Bronchial epithelial cell (primary cell): ENCODE results near the gene EML4. TPM values are rescaled to one million over a fixed set of nuclear protein-coding genes. Genes with fewer than 3 reads are reported as not detected.
"Not testable (repeated sequence)": the region's sequence is repeated elsewhere in the genome, so short reads cannot be mapped to it uniquely, and the experiment has no call there.

Source experiments
- DNase-seq: peaks from one replicate; pipeline ENCODE4 v3.0.0-alpha.2; 2010; ENCODE audit warnings: low read depth
- FAIRE-seq: peaks from 2 replicates; lab custom pipeline; 2011; peaks lifted over from hg19 to GRCh38; lab: Jason Lieb, UNC
- H3K27me3 ChIP-seq: 2 replicates; pipeline ENCODE4 v1.5.1; 2011; ENCODE audit warnings: low read length; ENCODE audit not compliant: control insufficient read depth, insufficient read depth
- H3K36me3 ChIP-seq: 2 replicates; pipeline ENCODE4 v1.5.1; 2011; ENCODE audit warnings: low read length; ENCODE audit not compliant: control insufficient read depth, insufficient read depth
- H3K4me3 ChIP-seq: 2 replicates; pipeline ENCODE4 v1.5.1; 2011; ENCODE audit warnings: mild to moderate bottlenecking, low read depth, low read length, control low read depth
- total RNA-seq: library from RNA; depleted of rRNA; stranded (reverse); fragments of >200 nt; gene quantifications from 2 replicates; pipeline ENCODE4 v1.2.1, GENCODE V29; 2014
- TF ChIP-seq, protein P1 (sequence below): IDR thresholded peaks from 2 replicates; pipeline ENCODE4 v1.5.1; 2011; ENCODE audit warnings: mild to moderate bottlenecking, moderate library complexity, low read length, control low read depth, inconsistent platforms; ENCODE audit not compliant: insufficient read depth, severe bottlenecking

The EML4 gene
- total RNA-seq, 1 donor from 2014 or later: 26.3 TPM

DNA sequence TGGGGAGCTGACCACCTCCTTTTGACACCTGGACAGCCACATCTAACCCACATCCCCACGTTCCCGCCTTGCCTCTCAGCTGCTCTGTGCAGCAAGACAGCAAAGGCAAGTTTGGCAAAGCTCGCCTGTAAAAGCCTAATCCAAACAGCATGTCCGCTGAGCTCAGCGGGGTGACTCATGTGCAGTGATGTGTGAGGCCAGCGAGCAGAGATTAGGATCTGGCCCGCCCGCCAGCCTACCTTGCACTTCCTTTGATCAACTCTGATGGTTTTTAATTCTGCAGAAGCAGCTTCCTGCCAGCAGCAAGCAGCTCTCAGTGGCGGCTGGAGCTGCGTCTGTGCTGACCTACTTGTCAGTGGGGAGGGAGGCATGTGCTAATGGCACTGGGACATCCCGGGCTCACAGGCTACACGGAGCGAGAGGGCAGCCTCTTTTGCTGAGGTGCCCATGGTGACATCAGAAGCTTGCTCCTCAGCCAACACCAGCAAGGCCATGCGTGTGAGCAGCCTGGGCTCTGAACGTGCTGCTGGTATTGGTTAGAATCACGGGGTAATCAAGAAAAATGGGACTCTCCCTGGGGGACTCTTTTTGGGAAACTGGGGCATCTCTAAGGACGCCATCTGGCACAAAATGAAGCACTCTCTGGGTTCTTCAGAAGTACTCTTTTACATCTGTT is 36.0 kb upstream of the EML4 start:
- DNase-seq (peak; percentile 88), FAIRE-seq (no peak)
- Histone ChIP-seq H3K36me3 (no peaks in the 10 kb centered on the region), H3K4me3 (no peak overlapping the region), H3K27me3 (no peaks in the 10 kb centered on the region)
- TF ChIP-seq, protein P1, sequence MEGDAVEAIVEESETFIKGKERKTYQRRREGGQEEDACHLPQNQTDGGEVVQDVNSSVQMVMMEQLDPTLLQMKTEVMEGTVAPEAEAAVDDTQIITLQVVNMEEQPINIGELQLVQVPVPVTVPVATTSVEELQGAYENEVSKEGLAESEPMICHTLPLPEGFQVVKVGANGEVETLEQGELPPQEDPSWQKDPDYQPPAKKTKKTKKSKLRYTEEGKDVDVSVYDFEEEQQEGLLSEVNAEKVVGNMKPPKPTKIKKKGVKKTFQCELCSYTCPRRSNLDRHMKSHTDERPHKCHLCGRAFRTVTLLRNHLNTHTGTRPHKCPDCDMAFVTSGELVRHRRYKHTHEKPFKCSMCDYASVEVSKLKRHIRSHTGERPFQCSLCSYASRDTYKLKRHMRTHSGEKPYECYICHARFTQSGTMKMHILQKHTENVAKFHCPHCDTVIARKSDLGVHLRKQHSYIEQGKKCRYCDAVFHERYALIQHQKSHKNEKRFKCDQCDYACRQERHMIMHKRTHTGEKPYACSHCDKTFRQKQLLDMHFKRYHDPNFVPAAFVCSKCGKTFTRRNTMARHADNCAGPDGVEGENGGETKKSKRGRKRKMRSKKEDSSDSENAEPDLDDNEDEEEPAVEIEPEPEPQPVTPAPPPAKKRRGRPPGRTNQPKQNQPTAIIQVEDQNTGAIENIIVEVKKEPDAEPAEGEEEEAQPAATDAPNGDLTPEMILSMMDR: no peak

DNA sequence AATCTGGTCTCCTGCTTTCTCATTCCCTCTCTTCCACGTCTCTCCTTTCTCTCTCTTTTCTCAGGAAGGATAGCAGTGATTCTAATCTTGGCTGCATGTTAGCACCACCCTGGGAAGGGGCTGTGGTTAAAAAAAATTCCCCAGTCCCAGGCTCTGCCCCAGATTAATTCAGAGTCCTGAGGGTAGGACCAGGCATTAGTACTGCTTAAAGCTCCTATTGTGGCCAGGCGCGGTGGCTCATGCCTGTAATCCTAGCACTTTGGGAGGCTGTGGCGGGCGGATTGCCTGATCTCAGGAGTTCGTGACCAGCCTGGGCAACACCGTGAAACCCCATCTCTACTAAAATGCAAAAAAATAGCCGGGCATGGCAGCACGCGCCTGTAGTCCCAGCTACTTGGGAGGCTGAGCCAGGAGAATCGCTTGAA is 35.4 kb upstream of the EML4 start:
- Histone ChIP-seq H3K36me3 (no peaks in the 10 kb centered on the region), H3K4me3 (no peak overlapping the region), H3K27me3 (no peaks in the 10 kb centered on the region)
- TF ChIP-seq, protein P1: no peak
- FAIRE-seq (no peak), DNase-seq (no peak)

DNA sequence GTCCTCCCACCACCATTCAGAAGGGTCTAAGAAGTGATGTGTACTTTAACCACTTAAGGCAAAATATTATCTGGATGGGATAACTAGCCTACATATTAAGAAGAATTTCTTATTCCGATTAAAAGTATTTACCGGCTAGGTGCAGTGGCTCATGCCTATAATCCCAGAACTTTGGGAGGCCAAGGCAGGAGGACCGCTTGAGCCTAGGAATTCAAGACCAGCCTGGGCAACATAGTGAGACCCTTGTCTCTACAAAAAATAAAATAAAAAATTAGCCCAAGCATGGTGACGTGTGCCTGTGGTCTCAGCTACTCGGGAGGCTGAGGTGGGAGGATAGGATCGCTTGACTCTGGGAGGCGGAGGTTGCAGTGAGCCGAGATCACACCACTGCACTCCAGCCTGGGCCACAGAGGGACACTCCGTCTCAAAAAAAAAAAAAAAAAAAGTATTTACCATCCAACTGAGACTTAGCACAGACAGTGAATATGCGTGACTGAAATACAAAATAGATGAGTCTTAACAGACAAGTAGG is 34.7 kb upstream of the EML4 start:
- H3K27me3 ChIP-seq, FAIRE-seq, H3K36me3 ChIP-seq, H3K4me3 ChIP-seq, DNase-seq: not testable (repeated sequence)

DNA sequence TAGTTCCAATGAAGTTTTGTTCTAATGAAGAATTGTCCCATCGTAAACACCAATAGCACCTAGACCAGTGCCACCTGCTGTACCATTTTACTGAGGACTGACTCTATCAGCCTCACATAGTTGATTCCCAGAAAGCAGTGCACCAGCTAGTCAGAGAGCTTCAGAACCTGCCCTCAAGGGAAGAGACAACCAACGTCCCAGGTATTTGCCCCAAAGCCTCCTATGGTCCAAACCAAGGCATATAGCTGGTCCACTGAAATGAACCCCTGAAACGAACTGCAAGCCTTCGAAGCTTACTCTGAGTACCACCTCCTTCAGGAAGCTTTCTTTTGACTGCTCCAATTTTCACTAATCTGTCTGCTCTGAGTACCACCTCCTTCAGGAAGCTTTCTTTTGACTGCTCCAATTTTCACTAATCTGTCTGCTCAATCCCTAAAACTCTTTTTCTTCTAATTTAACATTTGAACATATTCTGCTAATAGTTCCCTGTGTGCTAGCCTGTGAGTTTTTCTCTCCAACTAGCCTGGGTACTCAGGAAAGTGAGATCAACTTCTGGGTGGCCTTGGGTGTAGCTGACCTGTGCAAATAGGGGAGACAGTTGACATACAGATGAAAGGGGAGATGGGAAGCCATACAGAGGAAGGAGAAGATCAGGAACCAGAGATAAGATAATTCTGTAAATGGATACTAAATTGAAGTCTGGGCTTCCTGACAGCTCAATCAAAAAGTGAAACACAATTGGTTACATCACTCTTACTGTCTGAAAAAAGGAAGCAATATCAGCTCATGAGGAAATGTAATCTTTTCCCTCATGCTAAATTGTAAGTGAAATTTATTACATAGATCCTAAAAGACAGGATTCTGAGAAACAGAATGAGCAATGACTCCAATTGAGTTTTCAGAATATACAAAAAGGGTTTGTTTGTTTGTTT is 33.5 kb upstream of the EML4 start:
- H3K4me3 ChIP-seq: no peak overlapping the region
- DNase-seq (no peak), FAIRE-seq (no peak)
- TF ChIP-seq, protein P1: no peak
- H3K27me3 ChIP-seq: no peaks in the 10 kb centered on the region
- H3K36me3 ChIP-seq: no peaks in the 10 kb centered on the region

DNA sequence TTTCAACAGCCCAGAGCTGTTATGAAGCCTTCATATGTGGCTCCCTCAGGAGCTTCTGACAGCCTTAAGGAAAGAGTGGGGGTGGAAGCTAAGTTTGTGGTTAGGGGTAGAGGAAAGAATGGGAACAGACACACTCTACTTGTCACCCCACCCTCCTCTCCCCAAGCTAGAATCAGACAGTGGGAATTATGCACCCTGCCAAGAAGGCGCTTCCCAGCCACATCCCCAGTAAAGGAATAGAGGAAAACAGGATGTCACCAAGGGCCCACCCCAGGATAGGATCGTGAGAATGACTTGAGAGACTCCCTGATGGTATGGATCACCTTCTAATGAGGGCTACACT is 32.4 kb upstream of the EML4 start:
- FAIRE-seq (no peak), DNase-seq (no peak)
- TF ChIP-seq, protein P1: no peak
- Histone ChIP-seq H3K4me3 (no peak overlapping the region), H3K36me3 (no peaks in the 10 kb centered on the region), H3K27me3 (no peaks in the 10 kb centered on the region)
